GM13977 (cell line): Measurements from ENCODE around the gene RER1.

ENCODE experiments used
- DNase-seq: peaks from one replicate; pipeline ENCODE4 v3.0.0; 2012; ENCODE audit warnings: low spot score
- CTCF ChIP-seq: IDR thresholded peaks from 2 replicates; pipeline ENCODE4 v1.5.1; 2012; ENCODE audit warnings: mild to moderate bottlenecking, control low read depth; ENCODE audit not compliant: insufficient read depth; ENCODE audit errors: extremely low read depth, missing control alignments
- in situ Hi-C: fragments of 300-500 bp; cut with MboI; formaldehyde crosslinking; loops from one replicate; pipeline ENCODE4 v1.12.0; 2022; ENCODE audit warnings: low sequenced_read_pairs, low pct_unique_long_range_greater_than_20kb, mixed read lengths, inconsistent platforms; ENCODE audit not compliant: unreplicated experiment

The RER1 gene

GRCh38 chr1:2385606-2386280 lies 5.9 kb upstream of the RER1 start:
- in situ Hi-C loops, result loop anchor here (25.0 kb wide), 1 partner anchor 423 kb away; no protein-coding TSS in a partner anchor

GRCh38 chr1:2386636-2387611 lies 4.7 kb upstream of the RER1 start:
- no peak for TF ChIP-seq CTCF
- in situ Hi-C loops, result loop anchor here (25.0 kb wide), 1 partner anchor 425 kb away; no protein-coding TSS in a partner anchor
- no peak for DNase-seq

More at GRCh38 chr1:2385606-2386280, 5.9 kb upstream of the RER1 start:
- no peak for TF ChIP-seq CTCF
- DNase-seq, result no peak

- in situ Hi-C loops, result loop anchor here (25.0 kb wide), 1 partner anchor 426 kb away; no protein-coding TSS in a partner anchor
- TF ChIP-seq CTCF, result no peak
Measured at GRCh38 chr1:2388004-2388913, 3.4 kb upstream of the RER1 start.

GRCh38 chr1:2389644-2390043 lies 2.0 kb upstream of the RER1 start:
- in situ Hi-C loops, result loop anchor here (10.0 to 25.0 kb wide), 2 partner anchors 195 to 427 kb away; partner anchors contain the start of gene FAAP20
- DNase-seq, result no peak
- no peak for TF ChIP-seq CTCF

More at GRCh38 chr1:2388004-2388913, 3.4 kb upstream of the RER1 start:
- no peak for DNase-seq

- TF ChIP-seq CTCF, result no peak
- in situ Hi-C loops, result loop anchor here (10.0 to 25.0 kb wide), 2 partner anchors 197 to 430 kb away; partner anchors contain the start of gene FAAP20
- no peak for DNase-seq
Measured at GRCh38 chr1:2391931-2392509, 379 bp downstream of the RER1 start.
